Activated CD4-positive, alpha-beta memory T cell treated with anti-CD3 and anti-CD28 coated beads for 36 hours (primary cell): ENCODE results near the gene PTPRT. TPM values are rescaled to one million over a fixed set of nuclear protein-coding genes. Genes with fewer than 3 reads are reported as not detected.

Source experiments
- CTCF ChIA-PET: fragments of 350-600 bp; sonication (Branson Sonifier 250); formaldehyde crosslinking; loops from one replicate; lab custom pipeline; 2021; ENCODE audit warnings: antibody characterized with exemption, inconsistent platforms; lab: Charles Lee
- POLR2A ChIA-PET: fragments of 350-600 bp; sonication (Branson Sonifier 250); formaldehyde crosslinking; loops from one replicate; lab custom pipeline; 2021; ENCODE audit warnings: antibody characterized with exemption; lab: Charles Lee
- DNase-seq: peaks from one replicate; pipeline ENCODE4 v3.0.0-alpha.2; 2020
- H3K27ac Mint-ChIP-seq: one replicate; pipeline ENCODE4 v1.8.0; 2021; ENCODE audit warnings: mixed read lengths
- H3K27me3 Mint-ChIP-seq: one replicate; pipeline ENCODE4 v1.8.0; 2021; ENCODE audit warnings: mixed read lengths
- H3K36me3 Mint-ChIP-seq: one replicate; pipeline ENCODE4 v1.8.0; 2021; ENCODE audit warnings: mixed read lengths
- H3K4me1 Mint-ChIP-seq: one replicate; pipeline ENCODE4 v1.8.0; 2021; ENCODE audit warnings: low read depth, mixed read lengths
- H3K4me3 Mint-ChIP-seq: one replicate; pipeline ENCODE4 v1.8.0; 2021; ENCODE audit warnings: mild to moderate bottlenecking, mixed read lengths
- H3K9me3 Mint-ChIP-seq: one replicate; pipeline ENCODE4 v1.8.0; 2021; ENCODE audit warnings: mixed read lengths
- intact Hi-C: fragments of 100-400 bp; cut with micrococcal nuclease; formaldehyde crosslinking; loops from one replicate; pipeline ENCODE4 v1.15.1; 2023
- total RNA-seq, 2 experiments: library from RNA; stranded (reverse); gene quantifications; one replicate each; pipeline ENCODE4 v1.2.3, GENCODE V29; 2021

Gene PTPRT
- total RNA-seq, 2 experiments from 2014 or later: not detected

DNA sequence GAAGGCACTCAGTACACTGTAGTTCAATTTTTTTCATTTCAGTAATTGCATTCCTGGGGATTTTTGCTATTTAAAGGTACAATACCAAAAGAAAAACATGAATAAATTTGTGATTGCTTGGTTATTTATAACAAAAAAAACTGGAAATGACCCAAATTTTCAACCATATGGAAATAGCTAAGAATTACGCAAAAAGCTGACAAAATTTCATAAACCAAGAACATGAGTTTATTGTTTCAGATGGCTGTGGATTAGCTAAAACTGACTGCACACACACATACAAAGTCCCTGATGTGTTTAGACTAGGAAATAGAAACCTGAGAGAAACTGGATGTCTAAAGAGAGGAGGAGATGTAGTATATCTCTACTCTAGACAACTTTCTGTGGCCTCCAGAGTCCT is 853.1 kb downstream of the PTPRT start:
- H3K4me3 Mint-ChIP-seq: no peak overlapping the region
- H3K27ac Mint-ChIP-seq: no peak overlapping the region
- POLR2A ChIA-PET: no interaction called here
- CTCF ChIA-PET: no interaction called here
- H3K36me3 Mint-ChIP-seq: no peaks in the 10 kb centered on the region
- DNase-seq: no peak
- H3K9me3 Mint-ChIP-seq: no peaks in the 10 kb centered on the region
- no peaks in the 10 kb centered on the region for H3K27me3 Mint-ChIP-seq
- no peaks in the 10 kb centered on the region for H3K4me1 Mint-ChIP-seq
- intact Hi-C loops: no loop called here

DNA sequence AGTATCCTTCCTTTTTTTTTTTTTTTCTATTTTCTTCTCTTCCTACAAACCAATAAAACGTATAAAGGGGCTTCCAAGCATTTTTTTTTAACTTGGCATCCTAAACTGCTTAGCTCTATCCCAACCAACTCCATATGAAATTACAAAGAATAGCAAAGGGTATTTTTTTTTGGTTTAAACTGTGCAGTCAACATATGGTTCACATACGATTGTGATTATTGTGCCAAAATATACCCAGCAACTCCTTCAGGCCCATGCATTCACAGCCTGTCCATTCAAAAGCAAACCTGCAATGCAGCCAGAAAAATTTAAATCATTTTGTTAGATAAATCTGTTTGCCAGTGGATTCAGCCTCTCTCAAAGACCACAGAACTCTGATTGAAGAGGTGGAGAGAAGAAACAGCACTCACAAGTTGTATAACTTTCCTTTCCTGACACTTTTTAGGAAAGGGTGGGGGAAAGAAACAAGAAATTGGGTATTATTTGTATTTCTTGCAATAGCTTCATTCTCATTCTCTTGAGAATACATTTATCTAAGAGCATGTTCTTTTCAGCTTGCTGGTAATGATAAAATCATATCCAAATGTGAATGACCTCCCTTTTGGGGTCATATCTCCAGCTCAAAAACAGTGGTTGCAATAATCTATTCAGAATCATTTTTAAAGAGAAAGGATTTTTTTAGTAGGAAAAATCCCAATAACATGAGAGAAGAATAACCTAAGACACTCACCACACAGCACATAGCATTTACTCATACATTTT is 870.3 kb downstream of the PTPRT start:
- H3K27me3 Mint-ChIP-seq: no peaks in the 10 kb centered on the region
- CTCF ChIA-PET: no interaction called here
- POLR2A ChIA-PET: no interaction called here
- DNase-seq: no peak
- H3K4me1 Mint-ChIP-seq: no peaks in the 10 kb centered on the region
- no peak overlapping the region for H3K27ac Mint-ChIP-seq
- no peak overlapping the region for H3K4me3 Mint-ChIP-seq
- intact Hi-C loops: no loop called here
- H3K36me3 Mint-ChIP-seq: no peaks in the 10 kb centered on the region
- H3K9me3 Mint-ChIP-seq: peaks cover 5% of the 10 kb centered on the region

DNA sequence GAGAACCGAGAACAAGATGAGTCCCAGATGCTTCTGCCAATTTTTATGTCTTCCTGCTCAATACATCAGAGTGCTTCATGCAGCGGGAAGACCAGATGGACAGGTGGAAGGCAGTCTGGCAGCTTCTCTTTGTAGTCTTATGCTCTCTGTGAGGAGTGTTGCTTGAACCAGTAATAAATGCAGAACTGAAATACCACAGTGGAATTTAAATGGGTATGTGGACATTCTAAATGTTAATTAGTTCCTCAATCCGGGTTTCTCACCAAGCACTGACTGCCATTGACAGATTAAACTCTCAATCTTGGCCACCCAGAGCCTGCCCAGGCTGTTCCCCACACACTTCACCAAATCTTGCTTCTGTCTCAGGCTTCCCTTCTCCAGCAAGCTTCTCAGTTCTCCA is 876.0 kb downstream of the PTPRT start:
- POLR2A ChIA-PET: no interaction called here
- intact Hi-C loops: no loop called here
- CTCF ChIA-PET: no interaction called here
- DNase-seq: no peak
- Mint-ChIP-seq H3K36me3 (no peaks in the 10 kb centered on the region), H3K4me3 (no peak overlapping the region), H3K27me3 (no peaks in the 10 kb centered on the region), H3K27ac (no peak overlapping the region), H3K9me3 (peaks cover 3% of the 10 kb centered on the region), H3K4me1 (no peaks in the 10 kb centered on the region)

DNA sequence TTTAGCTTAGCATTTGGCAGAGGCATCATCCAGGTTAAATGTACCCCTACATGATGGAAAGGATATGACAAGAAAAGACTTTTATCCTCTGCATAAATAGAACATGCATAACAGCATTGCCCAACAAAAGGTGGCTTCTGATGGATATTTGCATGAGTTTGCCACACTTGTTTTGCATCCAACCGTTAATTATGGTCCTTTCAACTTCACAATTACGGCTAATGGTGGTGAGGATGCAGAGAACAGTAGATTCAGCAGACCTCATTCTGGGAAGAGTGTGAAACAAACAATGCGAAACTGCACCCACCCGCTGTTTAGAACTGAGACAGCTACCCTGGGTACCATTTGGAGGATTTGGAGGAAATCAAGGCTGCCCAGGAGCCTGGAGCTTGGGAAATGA is 880.7 kb downstream of the PTPRT start:
- no peak overlapping the region for H3K27ac Mint-ChIP-seq
- H3K9me3 Mint-ChIP-seq: peaks cover 8% of the 10 kb centered on the region
- no peaks in the 10 kb centered on the region for H3K27me3 Mint-ChIP-seq
- ChIA-PET CTCF (no interaction called here), POLR2A (no interaction called here)
- no peaks in the 10 kb centered on the region for H3K36me3 Mint-ChIP-seq
- DNase-seq: no peak
- no peak overlapping the region for H3K4me3 Mint-ChIP-seq
- no peaks in the 10 kb centered on the region for H3K4me1 Mint-ChIP-seq
- intact Hi-C loops: no loop called here

DNA sequence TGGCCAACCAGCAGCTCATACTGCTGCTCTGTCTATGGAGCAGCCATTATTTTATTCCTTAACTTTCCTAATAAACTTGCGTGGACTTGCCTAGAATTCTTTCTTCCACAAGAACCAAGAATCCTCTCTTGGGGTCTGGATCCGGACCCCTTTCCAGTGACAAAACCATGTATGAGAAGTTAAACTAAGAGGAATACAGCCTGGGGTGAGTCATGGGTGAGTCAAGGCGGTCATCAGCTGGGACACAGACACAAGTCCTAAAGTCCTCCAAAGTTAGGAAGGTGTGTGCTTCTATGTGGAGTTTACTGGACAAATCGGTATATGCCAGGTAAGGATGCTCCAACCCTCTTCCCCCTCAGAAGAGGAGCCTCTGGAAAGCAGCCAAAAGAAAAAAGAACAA is 881.5 kb downstream of the PTPRT start:
- Mint-ChIP-seq H3K4me1 (no peaks in the 10 kb centered on the region), H3K27ac (no peak overlapping the region), H3K27me3 (no peaks in the 10 kb centered on the region), H3K9me3 (peaks cover 8% of the 10 kb centered on the region), H3K4me3 (no peak overlapping the region), H3K36me3 (no peaks in the 10 kb centered on the region)
- ChIA-PET POLR2A (no interaction called here), CTCF (no interaction called here)
- DNase-seq: no peak
- intact Hi-C loops: no loop called here

DNA sequence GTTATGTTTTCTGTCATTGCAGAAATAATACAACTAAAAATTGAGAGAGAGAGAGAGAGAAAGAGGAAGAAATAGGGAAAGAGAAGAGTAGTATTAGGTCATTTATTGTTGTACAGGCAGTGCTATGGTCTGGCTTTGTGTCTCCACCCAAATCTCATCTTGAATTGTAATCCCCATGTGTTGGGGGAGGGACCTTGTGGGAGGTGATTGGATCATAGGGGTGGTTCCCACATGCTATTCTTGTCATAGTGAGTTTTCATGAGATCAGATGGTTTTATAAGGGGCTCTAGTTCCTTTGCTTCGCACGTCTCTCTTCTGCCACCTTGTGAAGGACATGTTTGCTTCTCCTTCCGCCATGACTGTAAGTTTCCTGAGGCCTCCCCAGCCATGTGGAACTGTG is 894.1 kb downstream of the PTPRT start:
- Mint-ChIP-seq H3K36me3 (no peaks in the 10 kb centered on the region), H3K27ac (no peak overlapping the region), H3K27me3 (no peaks in the 10 kb centered on the region), H3K4me3 (no peak overlapping the region), H3K4me1 (no peaks in the 10 kb centered on the region), H3K9me3 (no peaks in the 10 kb centered on the region)
- DNase-seq: no peak
- POLR2A ChIA-PET: no interaction called here
- intact Hi-C loops: no loop called here
- CTCF ChIA-PET: no interaction called here

DNA sequence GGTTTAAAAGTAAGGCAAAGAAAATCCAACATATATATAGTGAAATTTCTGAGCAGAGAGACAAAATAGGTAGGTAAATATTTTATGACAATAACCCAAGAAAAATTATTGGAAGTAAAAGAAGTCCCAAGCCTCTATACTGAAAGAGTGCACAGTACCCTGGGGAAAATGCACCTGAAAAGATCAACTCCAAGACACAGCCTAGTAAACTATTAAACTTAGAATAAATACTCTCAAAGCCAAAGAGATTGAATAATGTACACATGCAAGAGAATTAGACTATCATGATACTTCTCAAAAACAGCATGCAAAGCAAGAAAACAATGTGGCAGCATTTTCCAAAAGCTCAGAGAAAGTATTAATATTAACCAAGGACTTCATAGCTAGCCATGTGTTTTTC is 894.7 kb downstream of the PTPRT start:
- POLR2A ChIA-PET: no interaction called here
- H3K27ac Mint-ChIP-seq: no peak overlapping the region
- no peaks in the 10 kb centered on the region for H3K36me3 Mint-ChIP-seq
- intact Hi-C loops: no loop called here
- DNase-seq: no peak
- no peaks in the 10 kb centered on the region for H3K9me3 Mint-ChIP-seq
- CTCF ChIA-PET: no interaction called here
- H3K27me3 Mint-ChIP-seq: no peaks in the 10 kb centered on the region
- no peak overlapping the region for H3K4me3 Mint-ChIP-seq
- no peaks in the 10 kb centered on the region for H3K4me1 Mint-ChIP-seq

DNA sequence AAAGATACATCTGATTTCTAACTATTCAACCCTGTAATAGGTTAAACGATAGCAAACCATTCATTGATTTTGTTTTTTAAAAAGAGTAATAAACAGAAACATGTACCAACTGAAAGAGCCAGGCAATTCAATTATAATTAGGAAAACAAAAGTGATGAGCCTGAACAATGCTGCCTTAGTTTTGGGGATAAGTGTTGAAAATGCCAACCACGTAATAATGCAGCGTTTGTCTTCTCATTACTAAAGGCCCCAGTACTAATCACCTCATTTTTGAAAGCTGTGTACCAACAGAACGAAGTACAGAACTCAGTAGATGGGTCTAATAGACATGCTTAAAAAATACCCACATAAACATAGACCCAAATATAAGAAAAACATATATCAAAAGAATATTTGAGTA is 907.9 kb downstream of the PTPRT start:
- ChIA-PET POLR2A (no interaction called here), CTCF (no interaction called here)
- Mint-ChIP-seq H3K27ac (no peak overlapping the region), H3K4me3 (no peak overlapping the region), H3K36me3 (no peaks in the 10 kb centered on the region), H3K9me3 (peaks cover 7% of the 10 kb centered on the region), H3K4me1 (no peaks in the 10 kb centered on the region), H3K27me3 (no peaks in the 10 kb centered on the region)
- DNase-seq: no peak
- intact Hi-C loops: no loop called here

DNA sequence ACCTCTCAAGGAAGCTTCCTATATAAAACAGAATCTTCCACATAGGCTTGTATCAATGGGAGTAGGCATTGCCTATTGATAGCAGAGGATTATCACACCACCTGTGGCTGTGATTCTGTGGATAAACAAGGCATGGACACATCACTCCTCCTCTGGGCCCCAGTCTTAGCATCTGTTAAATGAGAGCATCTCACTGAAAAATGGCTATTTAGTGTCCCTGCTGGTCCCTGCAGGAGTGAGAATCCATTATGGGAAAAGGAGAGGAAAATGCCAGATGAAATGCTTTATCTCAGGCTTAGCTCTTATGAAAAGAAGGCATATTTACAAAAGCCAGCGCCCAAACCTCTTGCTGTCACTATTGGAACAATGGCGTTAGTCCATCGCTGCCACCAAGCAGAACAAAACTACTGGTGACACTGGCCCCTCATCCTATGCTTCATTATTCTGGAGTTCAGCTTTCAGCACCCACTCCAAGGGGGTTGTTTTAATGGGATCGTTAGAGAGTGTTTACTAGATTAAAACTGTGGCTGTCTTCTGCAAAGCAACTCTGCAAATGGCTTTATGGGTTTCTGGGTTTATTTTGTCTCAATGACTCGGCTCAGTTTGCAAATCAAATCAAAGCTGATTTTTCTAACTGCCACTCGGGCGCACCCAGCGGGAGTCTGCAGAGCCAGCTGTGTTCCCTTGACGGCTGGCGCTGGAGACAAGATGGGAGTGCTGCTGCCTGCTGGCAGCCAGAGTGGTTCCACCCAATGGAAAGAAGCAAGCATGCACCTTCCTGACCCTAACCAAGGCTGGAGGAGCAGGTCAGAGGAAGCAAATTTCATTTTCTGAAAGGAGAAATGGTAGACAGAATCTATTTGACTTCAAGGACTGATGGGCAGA is 912.7 kb downstream of the PTPRT start:
- no peaks in the 10 kb centered on the region for H3K36me3 Mint-ChIP-seq
- intact Hi-C loops: no loop called here
- H3K9me3 Mint-ChIP-seq: no peaks in the 10 kb centered on the region
- CTCF ChIA-PET: no interaction called here
- POLR2A ChIA-PET: no interaction called here
- H3K4me3 Mint-ChIP-seq: no peak overlapping the region
- no peaks in the 10 kb centered on the region for H3K27me3 Mint-ChIP-seq
- no peaks in the 10 kb centered on the region for H3K4me1 Mint-ChIP-seq
- no peak for DNase-seq
- no peak overlapping the region for H3K27ac Mint-ChIP-seq

DNA sequence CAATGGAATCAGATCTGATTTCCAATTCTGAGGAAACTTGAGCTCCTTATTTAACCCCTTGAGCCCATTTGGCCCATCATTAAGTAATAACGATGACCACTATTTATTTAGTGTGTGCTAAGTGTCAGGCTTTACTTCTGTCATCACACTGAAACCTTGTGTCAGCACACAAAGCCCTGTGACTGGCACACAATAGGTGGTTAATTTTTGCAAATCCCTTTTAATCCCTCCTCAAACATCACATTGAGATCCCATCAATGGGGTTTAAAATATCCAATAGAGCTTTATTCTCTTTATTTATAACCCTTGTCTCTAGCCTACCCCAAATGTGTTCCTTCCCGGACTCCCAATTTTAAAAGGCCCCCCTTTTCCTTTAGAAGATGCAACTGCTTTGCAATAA is 914.7 kb downstream of the PTPRT start:
- POLR2A ChIA-PET: no interaction called here
- intact Hi-C loops: no loop called here
- no peaks in the 10 kb centered on the region for H3K36me3 Mint-ChIP-seq
- DNase-seq: no peak
- no peak overlapping the region for H3K27ac Mint-ChIP-seq
- H3K27me3 Mint-ChIP-seq: no peaks in the 10 kb centered on the region
- H3K4me3 Mint-ChIP-seq: no peak overlapping the region
- H3K9me3 Mint-ChIP-seq: no peaks in the 10 kb centered on the region
- CTCF ChIA-PET: no interaction called here
- no peaks in the 10 kb centered on the region for H3K4me1 Mint-ChIP-seq

DNA sequence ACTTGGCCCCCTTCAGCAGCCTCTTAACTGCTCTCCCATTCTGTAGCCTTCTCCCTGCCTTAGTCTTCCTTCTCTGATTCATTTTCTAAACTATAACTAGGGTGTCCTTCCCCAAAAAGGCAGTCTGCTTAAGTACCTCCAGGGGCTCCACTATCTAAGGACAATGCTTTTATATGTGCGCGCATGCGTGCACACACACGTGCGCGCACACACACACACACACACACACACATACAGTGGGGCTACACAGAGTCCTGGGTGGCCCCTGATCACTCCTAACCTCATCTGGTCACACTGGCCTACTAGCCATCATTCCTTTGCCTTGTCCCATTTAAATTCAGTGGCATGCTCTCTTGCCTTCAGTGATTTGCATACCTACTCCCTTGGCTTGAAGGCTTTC is 917.2 kb downstream of the PTPRT start:
- no peak overlapping the region for H3K4me3 Mint-ChIP-seq
- POLR2A ChIA-PET: no interaction called here
- no peaks in the 10 kb centered on the region for H3K27me3 Mint-ChIP-seq
- CTCF ChIA-PET: no interaction called here
- H3K36me3 Mint-ChIP-seq: no peaks in the 10 kb centered on the region
- no peak for DNase-seq
- H3K9me3 Mint-ChIP-seq: no peaks in the 10 kb centered on the region
- intact Hi-C loops: no loop called here
- no peak overlapping the region for H3K27ac Mint-ChIP-seq
- no peaks in the 10 kb centered on the region for H3K4me1 Mint-ChIP-seq

DNA sequence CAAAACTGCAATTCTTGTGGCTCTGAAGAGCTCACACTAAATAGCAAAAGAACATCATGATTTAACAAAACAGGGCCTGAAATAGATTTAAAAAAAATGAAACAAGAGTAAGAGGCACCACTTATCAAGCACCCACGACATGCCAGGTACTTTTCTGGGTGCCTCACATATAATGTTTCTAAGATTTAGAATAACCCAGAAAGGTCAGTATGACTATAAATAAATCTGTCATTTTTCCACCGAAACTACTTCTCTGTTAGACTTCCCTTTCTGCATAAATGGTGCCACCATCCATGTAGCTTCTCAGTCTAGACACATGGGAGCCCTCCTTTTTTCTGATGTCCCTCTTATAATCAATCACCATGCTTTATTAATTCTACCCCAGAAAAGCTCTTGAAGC is 919.2 kb downstream of the PTPRT start:
- Mint-ChIP-seq H3K36me3 (no peaks in the 10 kb centered on the region), H3K4me3 (no peak overlapping the region), H3K9me3 (no peaks in the 10 kb centered on the region), H3K4me1 (no peaks in the 10 kb centered on the region), H3K27me3 (no peaks in the 10 kb centered on the region), H3K27ac (no peak overlapping the region)
- intact Hi-C loops: no loop called here
- ChIA-PET POLR2A (no interaction called here), CTCF (no interaction called here)
- DNase-seq: no peak
